ENCODE results near the gene COPZ2. TPM values are rescaled to one million over a fixed set of nuclear protein-coding genes. Genes with fewer than 3 reads are reported as not detected.

The COPZ2 gene
- total and polyA plus RNA-seq, 2 donors (not counting 1 experiment from before 2014, with no cell fraction given): 1.0 to 2.3 TPM

DNA sequence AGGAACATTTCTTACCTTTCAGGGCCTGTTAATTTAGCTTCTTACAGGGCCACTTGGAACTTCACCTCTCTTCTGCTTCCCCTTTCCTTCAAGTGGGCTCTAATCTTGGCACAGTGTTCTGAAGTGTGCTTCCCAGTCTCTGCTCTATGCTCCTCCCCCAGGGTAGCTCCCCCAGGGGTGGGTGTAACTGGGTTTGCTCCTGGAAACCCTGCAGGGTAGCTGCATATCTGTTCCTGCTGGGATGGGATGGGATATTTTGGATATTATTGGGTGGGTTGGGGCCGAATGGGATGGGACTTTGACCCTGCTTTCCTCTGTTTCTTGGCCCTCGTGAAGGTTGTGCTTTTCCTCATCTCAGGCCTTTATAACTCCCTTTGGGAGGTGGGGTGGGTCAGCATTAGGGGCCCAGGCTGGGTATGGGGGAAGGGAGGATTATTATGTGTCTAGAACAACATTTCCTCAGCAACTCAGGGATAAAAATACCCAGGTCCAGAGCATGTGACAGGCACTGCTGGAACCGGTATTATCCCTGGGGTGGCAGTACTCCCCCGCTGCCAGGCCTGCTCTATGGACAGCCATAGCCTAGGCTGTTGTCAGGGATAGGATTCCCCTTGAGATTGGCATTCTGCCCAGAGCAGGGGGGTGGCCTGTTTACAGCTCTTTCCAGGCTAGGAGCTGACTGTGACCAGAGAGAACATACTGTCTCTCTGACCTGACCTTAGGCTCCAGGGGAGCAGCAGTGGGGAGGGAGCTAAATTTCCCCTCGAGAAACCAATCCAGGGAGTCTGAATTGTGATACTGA is 15.6 kb upstream of the COPZ2 start:
- CTCF ChIA-PET: interaction anchor here (0.6 to 5.1 kb wide), 3 partner anchors 18 to 27 kb away, joined by 4 to 28 read pairs (median 5); no protein-coding TSS in a partner anchor
- POLR2A ChIA-PET: no interaction called here
- no peak for TF ChIP-seq EZH2 (IDR thresholded peaks at IDR 0.05; ENCODE audit: borderline replicate concordance, insufficient read depth, low read depth, low read length, poor library complexity, severe bottlenecking)
- TF ChIP-seq, protein P1, sequence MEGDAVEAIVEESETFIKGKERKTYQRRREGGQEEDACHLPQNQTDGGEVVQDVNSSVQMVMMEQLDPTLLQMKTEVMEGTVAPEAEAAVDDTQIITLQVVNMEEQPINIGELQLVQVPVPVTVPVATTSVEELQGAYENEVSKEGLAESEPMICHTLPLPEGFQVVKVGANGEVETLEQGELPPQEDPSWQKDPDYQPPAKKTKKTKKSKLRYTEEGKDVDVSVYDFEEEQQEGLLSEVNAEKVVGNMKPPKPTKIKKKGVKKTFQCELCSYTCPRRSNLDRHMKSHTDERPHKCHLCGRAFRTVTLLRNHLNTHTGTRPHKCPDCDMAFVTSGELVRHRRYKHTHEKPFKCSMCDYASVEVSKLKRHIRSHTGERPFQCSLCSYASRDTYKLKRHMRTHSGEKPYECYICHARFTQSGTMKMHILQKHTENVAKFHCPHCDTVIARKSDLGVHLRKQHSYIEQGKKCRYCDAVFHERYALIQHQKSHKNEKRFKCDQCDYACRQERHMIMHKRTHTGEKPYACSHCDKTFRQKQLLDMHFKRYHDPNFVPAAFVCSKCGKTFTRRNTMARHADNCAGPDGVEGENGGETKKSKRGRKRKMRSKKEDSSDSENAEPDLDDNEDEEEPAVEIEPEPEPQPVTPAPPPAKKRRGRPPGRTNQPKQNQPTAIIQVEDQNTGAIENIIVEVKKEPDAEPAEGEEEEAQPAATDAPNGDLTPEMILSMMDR (IDR thresholded peaks at IDR 0.05): no peak
- peak overlapping the region; percentile 37 for H3K27ac Mint-ChIP-seq
- peaks cover 71% of the 10 kb centered on the region for H3K4me1 Mint-ChIP-seq
- DNase-seq (no peak), ATAC-seq (ENCODE audit: low read depth) (no peak)
- H2AFZ ChIP-seq (ENCODE audit: insufficient read depth, low read depth, low read length, poor library complexity, severe bottlenecking): no peak overlapping the region
- no peaks in the 10 kb centered on the region for H3K9me3 ChIP-seq (ENCODE audit: control extremely low read depth in 1 of 3, control insufficient read depth in 2 of 3, insufficient read depth in 1 of 3, low read length in 2 of 3)
- H3K4me3 ChIP-seq (ENCODE audit: control extremely low read depth in 1 of 5, extremely low read depth in 1 of 5, insufficient read depth in 1 of 5, low read depth in 2 of 5, low read length in 4 of 5): no peak overlapping the region
- peaks cover 81% of the 10 kb centered on the region for H3K79me2 ChIP-seq (ENCODE audit: control insufficient read depth, insufficient read depth, low read length)
- H3K4me3 Mint-ChIP-seq: peak overlapping the region; percentile 29
- 100% methylated on average over 2 of the region's 5 CpGs for WGBS (ENCODE audit: insufficient coverage)
- intact Hi-C loops (cut with micrococcal nuclease): no loop called here
- H3K36me3 ChIP-seq (replicated peaks in 1 of 2; ENCODE audit: control extremely low read depth in 1 of 2, control insufficient read depth in 1 of 2, extremely low read depth in 1 of 2, insufficient read depth in 2 of 2, low read length in 1 of 2): peaks cover 4 to 56% of the 10 kb centered on the region in 2 experiments
- peaks cover 39 to 50% of the 10 kb centered on the region in 2 donors for H3K4me1 ChIP-seq (ENCODE audit: control insufficient read depth in 2 of 2, insufficient read depth in 2 of 2, low read length in 2 of 2)
- H3K27me3 Mint-ChIP-seq: no peaks in the 10 kb centered on the region
- H3K9me3 Mint-ChIP-seq (ENCODE audit: insufficient read depth): no peaks in the 10 kb centered on the region
- no peaks in the 10 kb centered on the region for H3K27me3 ChIP-seq (replicated peaks in 1 of 4; ENCODE audit: control extremely low read depth in 1 of 4, control insufficient read depth in 3 of 4, insufficient read depth in 4 of 4, low read length in 3 of 4)
- H3K27ac ChIP-seq (ENCODE audit: low read length in 2 of 2): peak overlapping the region in 1 of 2 donors; percentile 13
- peaks cover 60% of the 10 kb centered on the region for H4K20me1 ChIP-seq (ENCODE audit: control insufficient read depth, insufficient read depth, low read length, poor library complexity, severe bottlenecking)
- H3K4me2 ChIP-seq (replicated peaks; ENCODE audit: low read depth, low read length, poor library complexity, severe bottlenecking): peak overlapping the region; percentile 1
- no peak overlapping the region for H3K9ac ChIP-seq (ENCODE audit: low read length)
